ENCODE results near the gene POLQ. TPM values are rescaled to one million over a fixed set of nuclear protein-coding genes. Genes with fewer than 3 reads are reported as not detected.

Gene POLQ
- total RNA-seq, 1 experiment from 2014 or later, result 27.2 TPM

DNA sequence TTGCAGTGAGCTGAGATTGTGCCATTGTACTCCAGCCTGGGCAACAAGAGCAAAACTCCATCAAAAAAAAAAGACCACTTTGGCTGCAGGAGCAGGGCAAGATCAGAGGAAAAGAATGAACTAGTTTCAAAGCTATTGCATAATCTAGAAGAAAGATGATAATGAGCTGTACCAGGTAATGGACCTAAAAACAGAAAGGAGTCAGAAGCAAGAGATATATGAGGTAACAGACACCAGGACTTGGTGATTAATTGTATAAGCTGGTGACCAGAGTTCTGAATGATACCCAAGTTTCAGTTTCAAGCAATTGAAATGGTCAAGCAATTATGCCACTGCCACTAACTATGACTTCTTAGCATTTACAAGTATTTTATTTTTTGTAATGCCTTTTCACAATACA is 2.9 kb downstream of the POLQ start:
- H3K9me3 ChIP-seq (replicated peaks), result no peaks in the 10 kb centered on the region
- DNase-seq, result no peak
- H3K4me1 ChIP-seq, result 0 out of 2 replicates have a peak, but pooled peaks cover 4% of the 10 kb centered on the region
- H3K36me3 ChIP-seq, result peaks cover 44% of the 10 kb centered on the region
- H3K27me3 ChIP-seq, result no peaks in the 10 kb centered on the region
- H3K27ac ChIP-seq, result no peak overlapping the region
- no peak overlapping the region for H3K4me3 ChIP-seq

DNA sequence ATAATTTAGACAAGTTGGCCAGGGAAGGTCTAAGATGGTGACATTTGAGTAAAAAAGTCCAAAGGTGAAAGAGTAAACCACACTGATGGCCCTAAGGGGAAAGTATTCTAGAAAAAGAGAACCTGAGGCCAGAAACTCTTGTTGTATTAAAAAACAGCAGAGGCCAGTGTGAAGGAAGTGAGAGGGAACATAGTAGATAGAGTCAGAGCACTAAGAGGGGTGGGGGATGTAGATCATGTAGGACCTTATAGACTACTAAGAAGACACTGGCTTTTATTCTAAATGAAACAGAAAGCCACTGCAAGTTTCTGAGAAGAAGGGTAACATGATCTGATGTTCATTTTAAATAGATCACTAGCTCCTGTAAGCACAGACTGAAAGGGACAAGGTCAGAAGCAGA is 14.5 kb downstream of the POLQ start:
- Histone ChIP-seq H3K36me3 (peaks cover 88% of the 10 kb centered on the region), H3K27me3 (no peaks in the 10 kb centered on the region), H3K9me3 (replicated peaks) (no peaks in the 10 kb centered on the region), H3K4me1 (no peaks in the 10 kb centered on the region), H3K4me3 (no peak overlapping the region), H3K27ac (no peak overlapping the region)
- no peak for DNase-seq

DNA sequence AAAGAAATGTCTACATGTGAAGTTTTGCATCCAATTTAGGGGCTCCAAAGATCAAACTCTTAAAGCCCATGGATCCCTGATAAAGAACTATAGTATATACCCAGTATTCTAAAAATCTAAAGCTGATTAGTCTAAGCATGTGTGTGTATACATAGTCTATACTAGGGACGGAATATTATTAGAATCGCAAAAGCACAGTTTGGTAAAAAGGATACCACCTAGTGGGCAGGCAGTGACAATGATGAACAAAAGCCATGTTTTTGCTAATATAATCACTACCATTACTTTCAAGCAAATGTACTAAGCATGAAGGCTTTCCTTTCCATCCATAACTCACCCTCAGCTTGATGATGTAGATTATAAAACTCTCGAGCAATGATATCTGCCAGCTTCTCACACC is 16.5 kb downstream of the POLQ start:
- H3K36me3 ChIP-seq, result peaks cover 86% of the 10 kb centered on the region
- H3K4me1 ChIP-seq, result no peaks in the 10 kb centered on the region
- no peaks in the 10 kb centered on the region for H3K9me3 ChIP-seq (replicated peaks)
- H3K27ac ChIP-seq, result no peak overlapping the region
- no peak for DNase-seq
- H3K27me3 ChIP-seq, result no peaks in the 10 kb centered on the region
- H3K4me3 ChIP-seq, result no peak overlapping the region

DNA sequence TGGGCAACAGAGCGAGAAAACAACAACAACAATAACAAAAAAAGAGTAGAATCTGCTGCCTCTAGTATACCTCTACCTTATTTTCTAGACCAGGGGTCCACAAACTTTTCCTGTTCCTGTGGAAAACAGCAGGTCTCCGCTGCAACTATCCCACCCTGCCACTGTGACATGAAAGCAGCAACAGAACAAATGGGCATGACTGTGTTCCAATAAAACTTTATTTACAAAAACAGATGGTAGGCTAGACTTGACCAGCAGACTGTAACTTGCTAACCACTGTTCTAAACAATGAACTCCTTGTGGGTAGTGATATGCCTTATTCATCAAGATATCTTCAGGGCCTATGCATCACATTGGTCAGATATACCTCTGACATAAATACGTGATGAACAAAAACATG is 25.3 kb downstream of the POLQ start:
- Histone ChIP-seq H3K27ac (no peak overlapping the region), H3K4me1 (no peaks in the 10 kb centered on the region), H3K4me3 (no peak overlapping the region), H3K27me3 (no peaks in the 10 kb centered on the region), H3K9me3 (replicated peaks) (no peaks in the 10 kb centered on the region), H3K36me3 (peaks cover 83% of the 10 kb centered on the region)
- no peak for DNase-seq

DNA sequence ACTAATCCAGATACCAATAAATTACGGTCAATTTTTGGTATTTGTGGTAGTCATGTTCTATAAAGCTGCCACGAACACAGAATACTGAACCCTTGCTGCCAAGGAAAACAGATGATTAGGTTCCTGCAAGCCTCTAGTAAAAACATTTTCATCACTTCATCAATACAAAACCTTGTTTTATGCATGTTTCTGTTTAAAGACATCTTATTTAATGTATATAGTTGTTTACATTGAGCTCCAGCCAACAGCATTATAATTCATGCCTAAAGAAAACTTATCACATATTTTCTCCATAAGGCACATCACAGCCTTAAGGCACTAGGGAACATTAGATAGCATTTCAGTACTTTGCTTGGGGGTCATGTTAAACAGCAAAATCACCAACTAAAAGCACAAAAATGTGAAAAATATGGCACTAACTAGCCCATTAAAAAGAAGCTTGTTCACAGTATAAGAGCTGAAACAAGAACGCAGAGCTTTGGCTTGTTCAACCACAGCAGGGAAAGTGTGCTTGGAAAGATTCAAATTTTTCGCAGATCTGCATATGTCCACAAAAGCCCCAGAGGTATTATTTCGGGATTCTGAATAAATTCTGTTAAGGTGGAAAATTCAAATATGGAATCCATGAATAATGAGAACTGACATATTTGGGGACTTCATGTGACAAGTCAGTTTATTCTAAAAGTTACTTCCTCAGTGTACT is 27.7 kb downstream of the POLQ start:
- peaks cover 73% of the 10 kb centered on the region for H3K36me3 ChIP-seq
- H3K9me3 ChIP-seq (replicated peaks), result no peaks in the 10 kb centered on the region
- DNase-seq, result no peak
- H3K4me1 ChIP-seq, result no peaks in the 10 kb centered on the region
- H3K27ac ChIP-seq, result no peak overlapping the region
- no peaks in the 10 kb centered on the region for H3K27me3 ChIP-seq
- no peak overlapping the region for H3K4me3 ChIP-seq

DNA sequence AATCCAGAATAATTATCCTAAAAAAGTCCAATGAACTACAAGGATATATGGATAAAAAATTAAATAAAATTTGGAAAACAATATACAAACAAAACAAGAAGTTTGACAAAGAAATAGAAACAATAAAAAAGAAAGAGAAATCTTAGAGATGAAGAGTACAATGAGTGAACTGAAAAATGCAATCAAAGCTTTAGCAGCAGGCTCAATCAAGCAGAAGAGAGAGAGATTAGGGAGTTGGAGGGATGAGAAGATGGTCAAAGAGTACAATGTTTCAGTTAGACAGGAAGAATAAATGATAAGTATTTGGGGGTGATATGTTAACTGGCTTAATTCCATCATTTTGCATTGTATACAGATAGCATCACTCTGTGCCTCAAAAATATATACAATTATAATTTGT is 29.9 kb downstream of the POLQ start:
- peaks cover 72% of the 10 kb centered on the region for H3K36me3 ChIP-seq
- H3K9me3 ChIP-seq (replicated peaks), result no peaks in the 10 kb centered on the region
- no peak for DNase-seq
- no peaks in the 10 kb centered on the region for H3K4me1 ChIP-seq
- H3K27me3 ChIP-seq, result no peaks in the 10 kb centered on the region
- no peak overlapping the region for H3K27ac ChIP-seq
- H3K4me3 ChIP-seq, result no peak overlapping the region

DNA sequence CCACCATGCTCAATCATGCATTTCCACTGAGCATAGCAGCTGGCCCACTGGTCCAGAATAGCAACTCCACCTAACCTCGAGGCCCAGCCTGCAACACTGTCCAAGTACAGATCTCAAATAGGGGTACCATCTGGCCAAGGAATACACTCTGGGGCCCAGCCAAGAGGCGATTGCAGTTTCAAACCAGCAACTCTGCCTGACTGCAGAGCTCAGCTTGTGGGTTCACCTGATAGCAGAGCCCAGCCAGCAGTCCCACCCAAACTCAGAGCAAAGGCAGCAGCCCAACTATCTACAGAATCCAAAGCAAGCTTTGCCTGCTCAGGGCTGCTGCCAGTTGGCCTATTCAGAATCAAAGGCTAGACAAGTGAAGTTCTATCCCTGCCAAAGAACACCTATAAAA is 30.5 kb downstream of the POLQ start:
- no peaks in the 10 kb centered on the region for H3K9me3 ChIP-seq (replicated peaks)
- no peak for DNase-seq
- no peak overlapping the region for H3K4me3 ChIP-seq
- no peaks in the 10 kb centered on the region for H3K27me3 ChIP-seq
- no peaks in the 10 kb centered on the region for H3K4me1 ChIP-seq
- peaks cover 71% of the 10 kb centered on the region for H3K36me3 ChIP-seq
- no peak overlapping the region for H3K27ac ChIP-seq

DNA sequence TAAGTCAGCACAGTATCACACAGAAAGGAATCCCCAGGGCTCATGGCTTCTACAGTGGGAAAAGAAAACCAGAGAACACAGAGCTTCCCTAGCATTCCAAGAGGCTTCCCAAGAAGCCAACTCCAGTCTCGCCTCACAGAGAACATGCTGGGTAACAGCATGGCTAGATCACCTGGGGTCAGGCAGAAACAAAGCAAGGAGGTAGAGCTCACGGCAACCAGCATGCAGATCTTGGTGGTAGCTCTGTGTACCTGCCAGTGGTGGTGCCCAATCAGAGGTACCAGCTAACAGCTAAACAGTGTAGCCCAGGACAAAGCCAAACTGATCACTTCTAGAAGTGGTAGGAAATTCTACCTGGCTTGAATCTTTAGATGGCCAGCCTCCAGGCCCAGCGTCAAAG is 31.3 kb downstream of the POLQ start:
- Histone ChIP-seq H3K9me3 (replicated peaks) (no peaks in the 10 kb centered on the region), H3K4me3 (no peak overlapping the region), H3K36me3 (peaks cover 69% of the 10 kb centered on the region), H3K27me3 (no peaks in the 10 kb centered on the region), H3K27ac (no peak overlapping the region), H3K4me1 (no peaks in the 10 kb centered on the region)
- no peak for DNase-seq

DNA sequence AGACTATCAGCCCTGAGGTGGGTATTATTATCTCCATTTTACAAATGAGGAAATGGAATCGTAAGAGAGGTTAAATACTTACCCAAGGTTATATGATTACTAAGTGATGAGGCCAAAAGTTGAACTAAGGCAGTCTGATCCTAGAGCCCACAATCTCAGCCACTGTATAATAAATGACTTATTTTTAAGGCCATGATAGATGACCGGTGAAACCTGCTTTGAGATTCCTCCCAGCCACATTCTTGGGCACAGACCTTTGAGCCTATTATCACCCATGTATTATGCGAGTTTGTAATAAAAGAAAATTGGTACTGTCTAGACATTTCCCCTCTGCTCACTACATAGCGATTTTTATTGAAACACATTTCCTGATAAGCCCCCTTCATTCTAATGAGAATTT is 37.4 kb downstream of the POLQ start:
- Histone ChIP-seq H3K36me3 (peaks cover 78% of the 10 kb centered on the region), H3K4me1 (no peaks in the 10 kb centered on the region), H3K27ac (no peak overlapping the region), H3K27me3 (no peaks in the 10 kb centered on the region), H3K9me3 (replicated peaks) (no peaks in the 10 kb centered on the region), H3K4me3 (no peak overlapping the region)
- DNase-seq, result no peak

DNA sequence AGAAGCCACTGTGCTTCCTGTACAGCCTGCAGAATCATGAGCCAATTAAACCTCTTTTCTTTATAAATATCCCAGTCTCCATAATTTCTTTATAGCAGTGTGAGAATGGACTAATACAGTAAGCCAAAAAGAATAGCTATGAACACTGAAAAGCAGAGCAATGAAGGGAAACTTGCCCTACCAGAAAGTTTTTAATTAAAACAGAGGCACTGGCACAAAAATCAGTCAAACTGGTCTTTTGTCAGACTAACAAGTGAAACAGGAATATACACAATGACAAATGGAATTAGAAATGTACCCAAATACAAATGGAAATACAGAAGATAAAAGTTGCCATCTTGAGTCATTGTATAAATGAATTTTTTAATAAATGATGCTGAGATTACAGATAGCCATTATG is 40.5 kb downstream of the POLQ start:
- no peaks in the 10 kb centered on the region for H3K9me3 ChIP-seq (replicated peaks)
- H3K36me3 ChIP-seq, result peaks cover 71% of the 10 kb centered on the region
- H3K27me3 ChIP-seq, result no peaks in the 10 kb centered on the region
- H3K4me3 ChIP-seq, result no peak overlapping the region
- no peaks in the 10 kb centered on the region for H3K4me1 ChIP-seq
- DNase-seq, result no peak
- no peak overlapping the region for H3K27ac ChIP-seq

DNA sequence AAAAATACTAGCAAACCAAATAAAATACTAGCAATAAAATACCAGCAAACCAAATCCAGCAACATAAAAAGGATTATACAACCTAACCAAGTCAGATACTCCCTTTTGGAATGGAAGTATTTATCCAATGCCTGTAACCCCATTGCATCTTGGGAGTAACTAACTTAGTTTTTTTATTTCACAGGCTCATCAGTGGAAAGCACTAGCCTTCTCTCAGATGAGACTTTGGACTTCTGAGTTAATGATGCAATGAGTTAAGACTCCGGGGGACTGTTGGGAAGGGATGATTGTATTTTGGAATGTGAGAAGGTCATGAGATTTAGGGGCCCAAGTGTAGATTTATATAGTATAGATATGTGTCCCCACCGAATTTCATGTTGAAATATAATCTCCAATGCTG is 41.2 kb downstream of the POLQ start:
- Histone ChIP-seq H3K27ac (no peak overlapping the region), H3K36me3 (peaks cover 68% of the 10 kb centered on the region)

DNA sequence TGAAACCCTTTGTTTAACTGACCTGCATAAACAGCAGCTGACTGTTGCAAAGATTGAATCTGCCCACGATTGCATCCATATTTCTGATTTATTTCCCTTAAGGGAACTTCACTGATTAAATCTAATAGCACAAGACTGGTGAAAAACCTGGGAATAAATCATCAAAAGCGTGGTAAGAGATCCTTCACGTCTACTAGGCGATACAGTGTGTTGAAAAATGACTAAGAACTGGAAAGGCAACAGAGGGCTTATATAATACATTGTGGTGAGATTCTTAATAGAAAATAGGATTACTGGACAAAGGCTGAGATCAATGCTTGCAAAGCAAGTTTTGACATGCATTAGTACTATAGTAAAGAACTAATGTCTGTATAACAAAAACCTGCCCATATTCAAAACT is 49.0 kb downstream of the POLQ start:
- Histone ChIP-seq H3K4me1 (no peaks in the 10 kb centered on the region), H3K9me3 (replicated peaks) (no peaks in the 10 kb centered on the region), H3K4me3 (no peak overlapping the region), H3K27ac (no peak overlapping the region), H3K27me3 (no peaks in the 10 kb centered on the region), H3K36me3 (peaks cover 42% of the 10 kb centered on the region)
- no peak for DNase-seq

More for the DNA sequence above, 41.2 kb downstream of the POLQ start:
- no peaks in the 10 kb centered on the region for H3K4me1 ChIP-seq
- H3K27me3 ChIP-seq, result no peaks in the 10 kb centered on the region
- no peak overlapping the region for H3K4me3 ChIP-seq
- DNase-seq, result no peak
- no peaks in the 10 kb centered on the region for H3K9me3 ChIP-seq (replicated peaks)

DNA sequence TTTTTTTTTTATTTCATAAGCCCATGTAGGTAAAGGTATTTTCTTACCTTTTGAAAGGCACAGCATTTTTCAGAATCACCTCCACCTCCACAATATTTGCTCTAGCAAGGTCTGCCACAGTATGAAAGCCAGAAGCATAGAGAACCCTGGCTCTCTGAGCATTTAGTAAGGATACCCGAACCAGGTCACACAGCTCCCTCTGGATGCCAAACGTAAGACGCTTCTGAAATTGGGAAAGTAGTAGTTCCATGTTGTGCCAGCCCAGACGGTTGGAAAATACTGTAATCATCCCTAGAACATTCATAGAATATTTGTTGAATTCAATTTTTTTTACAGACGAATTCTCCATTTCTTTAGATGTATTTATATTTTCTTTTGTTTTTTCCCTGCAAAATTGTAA is 52.4 kb downstream of the POLQ start:
- Histone ChIP-seq H3K27me3 (no peaks in the 10 kb centered on the region), H3K27ac (no peak overlapping the region), H3K9me3 (replicated peaks) (no peaks in the 10 kb centered on the region), H3K4me1 (no peaks in the 10 kb centered on the region), H3K36me3 (peaks cover 66% of the 10 kb centered on the region), H3K4me3 (no peak overlapping the region)
- no peak for DNase-seq

DNA sequence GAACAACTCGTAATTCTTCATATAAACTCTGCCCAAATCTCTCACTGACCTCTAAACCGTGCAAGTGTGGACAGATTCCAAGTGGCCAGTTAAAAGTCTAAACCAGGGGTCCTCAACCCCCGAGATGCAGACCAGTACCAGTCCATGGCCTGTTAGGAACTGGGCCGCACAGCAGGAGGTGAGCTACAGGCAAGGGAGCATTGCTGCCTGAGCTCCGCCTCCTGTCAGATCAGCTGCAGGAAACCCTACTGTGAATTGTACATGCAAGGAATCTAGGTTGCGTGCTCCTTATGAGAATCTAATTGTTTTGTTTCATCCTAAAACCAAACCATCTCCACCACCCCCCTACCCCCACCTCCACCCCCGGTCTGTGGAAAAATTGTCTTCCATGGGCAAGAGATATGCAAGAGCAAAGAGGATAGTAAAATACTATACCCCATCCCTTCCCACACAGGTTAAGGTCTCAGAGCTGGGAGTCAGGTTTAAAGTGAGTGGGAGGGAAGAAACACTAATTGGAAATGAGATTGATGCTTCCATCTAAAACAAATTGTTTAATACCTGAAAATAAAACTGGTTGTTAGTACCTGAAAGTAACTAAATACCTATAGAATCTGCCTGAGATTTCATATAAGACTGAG is 54.0 kb downstream of the POLQ start:
- no peaks in the 10 kb centered on the region for H3K27me3 ChIP-seq
- H3K27ac ChIP-seq, result no peak overlapping the region
- no peak overlapping the region for H3K4me3 ChIP-seq
- H3K36me3 ChIP-seq, result peaks cover 59% of the 10 kb centered on the region
- H3K4me1 ChIP-seq, result no peaks in the 10 kb centered on the region
- H3K9me3 ChIP-seq (replicated peaks), result no peaks in the 10 kb centered on the region
- no peak for DNase-seq

DNA sequence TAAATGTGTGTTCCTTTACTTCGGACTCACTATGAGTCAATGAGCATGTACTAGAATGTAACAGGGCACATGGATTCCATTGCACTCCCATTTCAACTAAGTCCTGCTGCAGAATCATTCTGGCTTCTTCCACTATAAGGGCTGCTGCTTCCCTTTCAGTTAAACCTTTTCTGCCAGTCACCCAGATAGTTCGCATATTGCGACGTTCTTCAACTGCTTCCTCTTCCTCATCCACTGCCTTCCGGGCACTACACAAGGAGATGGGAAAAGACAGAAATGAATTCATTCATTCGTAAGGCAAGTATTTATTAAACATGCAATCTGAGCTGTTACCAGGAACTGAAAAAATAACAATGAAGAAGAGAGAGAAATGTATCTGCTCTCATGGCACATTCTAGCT is 55.6 kb downstream of the POLQ start:
- no peaks in the 10 kb centered on the region for H3K27me3 ChIP-seq
- no peak overlapping the region for H3K27ac ChIP-seq

DNA sequence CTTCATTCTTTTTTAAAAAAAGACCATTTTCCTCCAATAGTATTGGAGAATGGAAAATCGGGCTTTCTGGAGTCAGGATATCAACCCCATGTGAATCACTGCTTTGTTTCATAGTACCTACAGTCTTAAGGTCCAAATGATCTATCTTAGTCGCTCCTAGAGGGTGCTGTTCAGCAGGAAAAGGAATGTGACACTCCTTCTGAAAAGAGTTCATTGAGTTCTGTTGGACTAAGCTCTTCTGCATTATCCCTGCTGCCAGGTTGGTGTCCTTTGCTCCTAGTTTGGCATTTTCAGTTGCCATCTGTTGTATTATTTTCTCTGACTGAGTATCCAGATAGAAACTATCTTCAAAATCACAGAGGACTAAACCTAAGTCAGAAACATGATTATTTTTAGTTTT is 57.2 kb downstream of the POLQ start:
- no peaks in the 10 kb centered on the region for H3K9me3 ChIP-seq (replicated peaks)
- peaks cover 75% of the 10 kb centered on the region for H3K36me3 ChIP-seq
- H3K27me3 ChIP-seq, result no peaks in the 10 kb centered on the region
- H3K27ac ChIP-seq, result no peak overlapping the region
- no peaks in the 10 kb centered on the region for H3K4me1 ChIP-seq
- no peak overlapping the region for H3K4me3 ChIP-seq
- no peak for DNase-seq

More for the DNA sequence above, 55.6 kb downstream of the POLQ start:
- no peak overlapping the region for H3K4me3 ChIP-seq
- H3K4me1 ChIP-seq, result no peaks in the 10 kb centered on the region
- DNase-seq, result no peak
- peaks cover 66% of the 10 kb centered on the region for H3K36me3 ChIP-seq
- H3K9me3 ChIP-seq (replicated peaks), result no peaks in the 10 kb centered on the region

Measured in SJCRH30 (cell line).